Middle frontal gyrus (tissue), 1 donor: ENCODE results near the gene LTO1.

Experiments used
- DNase-seq: peaks from one replicate; pipeline ENCODE4 v3.0.0-alpha.2; 2015; ENCODE audit warnings: low spot score; ENCODE audit errors: extremely low spot score

The LTO1 gene

DNA sequence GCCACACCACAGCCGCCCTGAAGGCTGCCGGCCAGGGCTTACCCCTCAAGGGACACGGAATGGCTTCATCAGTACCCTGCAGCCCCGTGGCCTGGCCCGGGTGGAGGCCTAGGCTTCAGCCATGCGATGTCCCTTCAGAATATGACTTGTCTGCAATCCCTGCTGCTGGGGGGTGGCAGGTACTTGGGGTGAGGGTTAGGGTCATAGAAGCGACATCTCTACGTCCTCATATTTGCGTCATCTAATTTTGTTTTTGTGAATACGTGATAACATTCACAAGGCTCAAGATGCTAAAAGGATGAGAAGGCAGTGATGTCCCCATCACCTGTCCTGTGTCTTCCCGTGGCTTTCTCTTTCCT lies 27.8 kb downstream of the LTO1 start:
- no peak for DNase-seq

DNA sequence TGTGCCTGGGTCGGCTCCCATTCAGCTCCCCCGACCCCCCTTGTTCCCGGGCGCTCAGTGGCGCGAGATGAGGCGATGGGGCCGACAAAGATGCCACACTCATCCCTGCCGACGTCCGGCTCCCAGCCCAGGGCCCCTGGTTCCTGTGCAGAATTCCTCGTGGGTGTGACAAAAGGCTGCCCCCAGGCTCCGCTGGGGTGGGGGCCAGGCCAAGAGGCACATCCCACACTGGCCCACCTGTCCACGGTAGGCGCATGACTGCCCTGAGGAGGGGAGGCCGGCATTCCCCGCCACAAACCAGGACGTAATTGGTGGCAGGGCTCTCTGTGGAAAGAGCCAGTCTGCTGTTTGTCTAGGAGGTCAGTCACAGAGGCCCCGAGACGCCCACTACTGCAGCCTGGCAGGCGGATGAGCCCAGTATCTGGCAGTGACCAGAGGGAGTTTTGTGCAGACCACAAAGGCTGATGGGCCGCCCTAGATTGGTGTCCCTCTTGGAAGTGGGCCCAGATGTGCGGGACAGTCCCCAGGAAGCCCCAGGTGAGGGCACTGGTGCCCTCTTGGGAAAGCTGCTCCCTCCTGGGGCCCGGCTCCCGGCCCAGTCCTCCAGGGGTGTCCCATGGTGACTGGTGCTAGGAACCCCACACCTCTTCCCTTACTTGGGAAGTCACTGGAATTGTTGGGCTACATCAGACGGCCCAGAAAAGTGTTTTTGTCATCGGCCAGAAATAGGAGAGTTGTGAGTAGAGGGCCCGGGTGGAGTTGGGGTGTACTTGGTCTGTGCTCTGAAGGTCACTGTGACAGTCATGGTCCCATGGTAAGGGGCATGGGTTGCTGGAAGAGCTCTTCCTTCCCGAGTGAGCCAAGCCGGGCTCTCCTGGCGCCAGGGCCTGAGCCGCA lies 28.4 kb downstream of the LTO1 start:
- DNase-seq, result no peak

DNA sequence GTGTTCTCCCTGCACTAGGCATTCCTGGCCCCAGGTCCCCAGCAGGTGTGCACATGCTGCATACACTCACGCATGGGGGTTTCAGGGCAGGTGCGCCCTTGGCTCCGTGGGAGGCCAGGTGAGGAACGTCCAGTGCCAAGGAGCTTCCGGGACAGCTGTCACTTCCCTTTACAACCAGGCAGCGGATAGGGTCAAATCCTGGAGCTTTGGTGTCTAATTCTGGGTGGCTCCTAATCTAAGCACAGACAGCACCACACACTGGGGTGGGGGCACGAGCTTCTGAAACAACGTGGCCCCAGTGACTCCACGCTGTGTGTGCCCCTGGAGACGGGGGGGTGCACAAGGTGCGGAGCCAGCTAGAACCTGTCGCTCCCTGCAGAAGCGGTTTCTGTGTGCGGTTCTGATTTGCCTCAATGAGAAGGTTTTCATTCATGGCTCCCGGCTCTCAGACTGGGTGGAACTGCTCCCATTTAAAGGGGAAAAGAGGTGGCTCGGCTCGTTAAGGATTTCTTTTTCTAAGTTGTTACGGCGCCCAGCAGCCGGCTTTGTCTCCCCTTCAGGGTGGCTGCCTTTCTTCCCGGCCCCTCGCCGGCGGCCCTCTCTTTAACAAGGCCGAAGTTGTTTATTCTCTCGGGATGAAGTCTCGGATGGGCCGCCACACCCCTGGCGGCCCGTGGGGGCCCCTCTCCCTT lies 29.2 kb downstream of the LTO1 start:
- DNase-seq, result no peak

DNA sequence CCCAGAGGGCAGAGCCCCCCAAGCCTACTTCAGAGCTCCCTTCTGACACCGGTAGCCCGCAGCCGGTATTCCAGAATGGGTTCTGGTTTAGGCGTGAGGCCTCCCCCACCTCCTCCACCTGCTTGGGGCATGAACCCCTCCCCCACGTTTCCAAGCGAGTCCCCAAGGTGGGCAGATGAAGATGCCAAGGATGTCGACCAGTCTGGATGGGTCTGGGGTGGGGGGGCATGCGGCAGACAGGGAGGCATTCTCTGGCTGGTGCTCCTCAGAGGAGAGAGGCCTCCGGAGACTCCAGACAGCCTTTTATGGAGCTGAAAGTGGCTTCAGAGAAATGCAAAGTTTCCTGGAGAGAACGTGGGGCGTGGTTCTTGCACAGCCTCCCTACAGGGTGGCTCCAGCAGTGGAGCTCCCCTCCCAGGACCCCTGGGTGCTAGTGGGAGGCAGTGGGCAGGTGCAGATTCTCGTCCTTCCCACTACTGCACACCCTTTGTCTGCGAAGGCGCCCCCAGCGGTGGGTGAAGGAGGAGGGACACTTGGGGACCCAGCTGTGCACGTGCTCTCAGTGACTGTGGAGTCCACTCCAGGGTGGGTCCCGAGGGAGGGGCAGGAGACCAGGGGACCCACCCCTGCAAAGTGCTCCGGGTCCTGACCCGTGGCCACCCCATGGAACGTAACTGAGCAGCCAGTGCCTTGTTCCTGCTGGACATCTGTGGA lies 30.0 kb downstream of the LTO1 start:
- no peak for DNase-seq

DNA sequence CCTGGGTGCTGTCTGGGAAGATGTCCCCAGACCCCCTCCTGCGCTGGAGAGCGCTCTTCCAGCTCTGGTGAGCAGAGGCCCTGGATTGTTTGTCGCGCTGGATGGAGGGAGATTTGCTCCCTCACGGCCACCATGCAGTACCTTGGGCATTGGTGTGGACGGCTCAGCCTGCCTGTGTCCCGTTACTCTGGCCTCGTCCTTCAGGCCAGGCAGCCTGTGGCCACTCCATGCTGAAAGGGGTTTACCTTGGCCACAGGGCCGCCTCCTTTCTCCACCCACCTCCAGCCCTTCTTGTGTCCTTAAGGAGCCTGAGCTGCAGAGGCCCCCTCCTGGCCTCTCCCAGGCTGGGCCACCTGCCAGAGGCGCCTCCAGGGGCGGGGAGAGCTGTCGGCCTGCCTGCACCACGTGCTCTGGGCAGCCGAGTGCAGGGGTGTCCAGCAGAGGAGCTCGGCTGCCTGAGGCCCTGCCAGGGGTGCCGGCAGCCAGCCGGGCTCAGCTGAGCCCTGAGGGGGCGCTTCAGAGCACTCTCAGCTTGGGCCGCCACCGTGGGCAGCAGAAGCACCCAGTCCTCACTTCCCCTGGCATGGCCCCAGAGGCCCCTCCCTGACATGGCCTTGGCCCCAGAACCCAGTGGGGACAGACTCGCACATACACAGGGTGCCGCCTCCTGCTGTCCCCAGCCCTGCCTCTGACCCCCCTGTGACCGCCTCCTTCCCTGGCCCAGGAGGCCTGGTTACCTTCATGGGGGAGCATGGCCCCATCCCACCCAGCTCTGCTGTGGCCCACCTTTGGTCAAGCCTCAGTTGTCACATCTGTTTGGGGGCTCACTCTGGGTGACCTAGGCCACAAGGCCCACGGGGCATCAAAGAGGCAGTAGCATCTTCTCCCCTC lies 30.8 kb downstream of the LTO1 start:
- no peak for DNase-seq

DNA sequence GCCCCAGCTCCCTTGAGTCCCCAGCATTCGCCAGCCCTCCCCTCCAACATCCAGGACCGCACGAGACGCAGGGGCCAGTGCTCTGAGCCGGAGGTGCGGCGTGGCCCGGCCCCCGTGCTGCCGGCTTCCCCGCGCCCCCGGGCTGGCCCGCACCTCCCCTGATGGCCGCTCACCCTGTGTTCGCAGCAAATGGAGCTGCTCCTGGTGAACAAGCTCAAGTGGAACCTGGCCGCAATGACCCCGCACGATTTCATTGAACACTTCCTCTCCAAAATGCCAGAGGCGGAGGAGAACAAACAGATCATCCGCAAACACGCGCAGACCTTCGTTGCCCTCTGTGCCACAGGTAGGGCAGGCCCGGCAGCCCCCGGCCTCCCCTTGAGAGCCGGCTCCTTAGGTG lies 31.5 kb downstream of the LTO1 start:
- DNase-seq, result no peak

DNA sequence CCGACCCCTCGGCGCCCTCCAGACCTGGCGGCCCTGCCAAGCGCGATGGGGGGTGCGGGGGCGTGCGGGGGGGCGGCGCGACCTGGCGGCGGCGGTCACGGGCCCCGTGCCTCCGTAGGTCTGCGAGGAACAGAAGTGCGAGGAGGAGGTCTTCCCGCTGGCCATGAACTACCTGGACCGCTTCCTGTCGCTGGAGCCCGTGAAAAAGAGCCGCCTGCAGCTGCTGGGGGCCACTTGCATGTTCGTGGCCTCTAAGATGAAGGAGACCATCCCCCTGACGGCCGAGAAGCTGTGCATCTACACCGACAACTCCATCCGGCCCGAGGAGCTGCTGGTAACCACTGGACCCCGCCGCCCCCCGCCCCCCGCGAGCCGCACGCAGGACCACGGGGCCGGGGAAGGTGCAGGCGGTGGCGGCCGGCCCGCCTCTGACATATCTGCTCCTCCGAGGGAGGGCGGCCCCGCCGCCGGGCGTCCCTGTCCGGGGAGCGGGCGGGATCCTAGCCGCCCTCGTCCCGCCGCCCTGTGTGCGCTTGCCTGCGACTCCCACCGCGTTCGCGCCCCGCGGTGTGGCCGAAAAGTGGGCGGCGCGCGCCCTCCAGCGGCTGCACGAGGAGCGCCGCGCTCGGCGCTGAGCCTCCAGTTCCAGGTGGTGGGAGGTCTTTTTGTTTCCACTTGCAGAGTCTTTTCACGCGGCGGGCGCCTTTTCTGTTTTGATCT lies 32.1 kb downstream of the LTO1 start:
- DNase-seq, result peak; percentile 58

DNA sequence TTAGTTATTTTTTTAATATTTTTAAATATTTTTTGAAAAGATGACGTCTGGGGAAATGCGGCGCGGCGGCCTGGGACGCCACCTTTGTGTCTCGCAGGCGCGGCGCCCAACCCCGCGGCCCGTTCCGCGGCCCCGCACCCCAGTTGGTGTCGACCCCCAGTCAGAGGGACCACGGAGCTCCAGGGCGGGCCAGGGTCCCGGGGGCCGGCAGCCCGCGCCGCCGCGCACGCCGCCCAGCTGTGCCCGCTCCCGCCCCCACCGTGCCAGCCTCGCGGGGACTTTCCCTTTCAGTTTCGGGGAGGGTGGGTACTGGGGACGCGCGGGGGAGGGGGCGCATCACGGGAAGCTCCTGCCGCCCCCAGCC lies 32.6 kb downstream of the LTO1 start:
- DNase-seq, result no peak

DNA sequence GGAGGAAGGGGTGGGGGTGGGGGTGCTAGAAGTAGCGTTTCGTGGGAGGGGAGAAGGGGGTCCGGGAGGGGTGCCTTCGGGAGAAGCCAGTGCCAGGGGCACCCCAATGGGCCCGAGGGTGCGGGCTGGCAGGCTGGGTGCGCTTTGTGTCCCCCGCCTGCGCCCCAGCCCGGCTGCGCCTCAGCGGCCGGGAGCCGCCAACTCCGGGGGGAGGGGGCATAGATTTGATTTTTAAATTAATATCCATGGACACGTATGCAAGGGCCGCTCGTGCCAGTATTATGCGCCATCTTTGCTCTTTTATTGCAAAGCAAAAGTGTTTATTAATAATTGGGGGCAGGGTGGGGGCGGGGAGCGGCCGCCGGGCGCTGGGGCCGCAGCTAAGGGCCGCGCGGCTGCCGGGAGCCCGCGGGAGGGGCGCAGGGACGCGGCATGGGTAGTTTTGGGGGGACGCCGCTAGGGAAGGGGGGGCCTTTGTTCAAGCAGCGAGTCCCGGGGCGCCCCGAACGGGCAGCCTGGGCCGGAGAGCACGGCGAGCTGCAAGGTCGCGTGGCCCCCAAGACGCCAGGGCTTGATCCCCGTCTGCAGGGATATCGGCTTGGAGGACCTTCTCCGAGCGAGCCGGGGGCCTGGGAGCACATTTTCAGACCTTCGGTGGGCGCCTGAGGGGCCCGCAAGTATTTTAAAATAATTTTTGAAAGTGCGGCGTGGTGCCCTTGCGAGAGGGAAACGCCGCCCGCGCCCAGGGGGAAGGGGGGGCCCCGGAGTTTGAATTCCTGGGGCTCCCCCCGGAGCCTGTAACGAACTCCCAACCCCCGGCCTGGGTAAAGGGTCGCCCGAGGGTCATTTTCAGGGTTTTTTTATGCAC lies 33.2 kb downstream of the LTO1 start:
- DNase-seq, result no peak

DNA sequence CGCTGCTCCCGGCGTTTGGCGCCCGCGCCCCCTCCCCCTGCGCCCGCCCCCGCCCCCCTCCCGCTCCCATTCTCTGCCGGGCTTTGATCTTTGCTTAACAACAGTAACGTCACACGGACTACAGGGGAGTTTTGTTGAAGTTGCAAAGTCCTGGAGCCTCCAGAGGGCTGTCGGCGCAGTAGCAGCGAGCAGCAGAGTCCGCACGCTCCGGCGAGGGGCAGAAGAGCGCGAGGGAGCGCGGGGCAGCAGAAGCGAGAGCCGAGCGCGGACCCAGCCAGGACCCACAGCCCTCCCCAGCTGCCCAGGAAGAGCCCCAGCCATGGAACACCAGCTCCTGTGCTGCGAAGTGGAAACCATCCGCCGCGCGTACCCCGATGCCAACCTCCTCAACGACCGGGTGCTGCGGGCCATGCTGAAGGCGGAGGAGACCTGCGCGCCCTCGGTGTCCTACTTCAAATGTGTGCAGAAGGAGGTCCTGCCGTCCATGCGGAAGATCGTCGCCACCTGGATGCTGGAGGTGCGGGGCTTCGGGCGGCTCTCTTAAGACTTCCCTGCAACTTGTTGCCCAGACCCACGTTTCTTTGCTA lies 34.1 kb downstream of the LTO1 start, which contains the start of gene CCND1:
Gene CCND1 (plus strand): TSS at position 162 of the 587 bp plus-strand sequence. CDS start 158 bp downstream, at position 320.
- no peak for DNase-seq

DNA sequence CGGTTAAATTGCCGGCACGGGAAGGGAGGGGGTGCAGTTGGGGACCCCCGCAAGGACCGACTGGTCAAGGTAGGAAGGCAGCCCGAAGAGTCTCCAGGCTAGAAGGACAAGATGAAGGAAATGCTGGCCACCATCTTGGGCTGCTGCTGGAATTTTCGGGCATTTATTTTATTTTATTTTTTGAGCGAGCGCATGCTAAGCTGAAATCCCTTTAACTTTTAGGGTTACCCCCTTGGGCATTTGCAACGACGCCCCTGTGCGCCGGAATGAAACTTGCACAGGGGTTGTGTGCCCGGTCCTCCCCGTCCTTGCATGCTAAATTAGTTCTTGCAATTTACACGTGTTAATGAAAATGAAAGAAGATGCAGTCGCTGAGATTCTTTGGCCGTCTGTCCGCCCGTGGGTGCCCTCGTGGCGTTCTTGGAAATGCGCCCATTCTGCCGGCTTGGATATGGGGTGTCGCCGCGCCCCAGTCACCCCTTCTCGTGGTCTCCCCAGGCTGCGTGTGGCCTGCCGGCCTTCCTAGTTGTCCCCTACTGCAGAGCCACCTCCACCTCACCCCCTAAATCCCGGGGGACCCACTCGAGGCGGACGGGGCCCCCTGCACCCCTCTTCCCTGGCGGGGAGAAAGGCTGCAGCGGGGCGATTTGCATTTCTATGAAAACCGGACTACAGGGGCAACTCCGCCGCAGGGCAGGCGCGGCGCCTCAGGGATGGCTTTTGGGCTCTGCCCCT lies 34.7 kb downstream of the LTO1 start:
- DNase-seq, result no peak

DNA sequence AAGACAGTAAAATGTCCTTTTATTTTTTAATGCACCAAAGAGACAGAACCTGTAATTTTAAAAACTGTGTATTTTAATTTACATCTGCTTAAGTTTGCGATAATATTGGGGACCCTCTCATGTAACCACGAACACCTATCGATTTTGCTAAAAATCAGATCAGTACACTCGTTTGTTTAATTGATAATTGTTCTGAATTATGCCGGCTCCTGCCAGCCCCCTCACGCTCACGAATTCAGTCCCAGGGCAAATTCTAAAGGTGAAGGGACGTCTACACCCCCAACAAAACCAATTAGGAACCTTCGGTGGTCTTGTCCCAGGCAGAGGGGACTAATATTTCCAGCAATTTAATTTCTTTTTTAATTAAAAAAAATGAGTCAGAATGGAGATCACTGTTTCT lies 35.3 kb downstream of the LTO1 start:
- DNase-seq, result no peak

DNA sequence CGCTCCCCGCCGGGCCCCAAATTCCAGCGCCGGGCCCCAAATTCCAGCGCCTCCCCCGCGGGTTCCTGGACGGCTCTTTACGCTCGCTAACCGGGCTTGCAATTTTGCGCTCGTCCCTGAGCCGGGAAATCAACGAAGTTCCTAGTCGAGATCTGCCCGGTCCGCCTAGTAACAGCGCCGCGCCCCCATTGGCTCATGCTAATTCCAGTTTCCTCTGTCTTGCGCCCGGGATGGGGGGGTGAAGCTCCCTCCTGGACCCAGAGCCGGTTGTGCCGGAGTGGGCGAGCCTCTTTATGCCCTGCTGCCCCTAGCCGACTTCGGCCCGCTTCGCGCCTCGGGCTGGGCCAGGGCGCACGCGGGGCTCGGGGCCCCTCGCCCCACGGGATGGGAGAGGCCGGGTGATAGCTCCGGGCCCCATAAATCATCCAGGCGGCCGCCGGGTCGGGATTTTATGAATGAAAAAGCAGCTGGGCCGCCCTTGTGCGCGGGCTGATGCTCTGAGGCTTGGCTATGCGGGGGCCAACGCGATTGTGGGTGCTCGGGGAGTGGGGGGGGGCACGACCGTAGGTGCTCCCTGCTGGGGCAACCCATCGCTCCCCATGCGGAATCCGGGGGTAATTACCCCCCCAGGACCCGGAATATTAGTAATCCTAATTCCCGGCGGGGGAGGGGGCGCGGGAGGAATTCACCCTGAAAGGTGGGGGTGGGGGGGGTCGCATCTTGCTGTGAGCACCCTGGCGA lies 36.0 kb downstream of the LTO1 start:
- peak; percentile 59 for DNase-seq

DNA sequence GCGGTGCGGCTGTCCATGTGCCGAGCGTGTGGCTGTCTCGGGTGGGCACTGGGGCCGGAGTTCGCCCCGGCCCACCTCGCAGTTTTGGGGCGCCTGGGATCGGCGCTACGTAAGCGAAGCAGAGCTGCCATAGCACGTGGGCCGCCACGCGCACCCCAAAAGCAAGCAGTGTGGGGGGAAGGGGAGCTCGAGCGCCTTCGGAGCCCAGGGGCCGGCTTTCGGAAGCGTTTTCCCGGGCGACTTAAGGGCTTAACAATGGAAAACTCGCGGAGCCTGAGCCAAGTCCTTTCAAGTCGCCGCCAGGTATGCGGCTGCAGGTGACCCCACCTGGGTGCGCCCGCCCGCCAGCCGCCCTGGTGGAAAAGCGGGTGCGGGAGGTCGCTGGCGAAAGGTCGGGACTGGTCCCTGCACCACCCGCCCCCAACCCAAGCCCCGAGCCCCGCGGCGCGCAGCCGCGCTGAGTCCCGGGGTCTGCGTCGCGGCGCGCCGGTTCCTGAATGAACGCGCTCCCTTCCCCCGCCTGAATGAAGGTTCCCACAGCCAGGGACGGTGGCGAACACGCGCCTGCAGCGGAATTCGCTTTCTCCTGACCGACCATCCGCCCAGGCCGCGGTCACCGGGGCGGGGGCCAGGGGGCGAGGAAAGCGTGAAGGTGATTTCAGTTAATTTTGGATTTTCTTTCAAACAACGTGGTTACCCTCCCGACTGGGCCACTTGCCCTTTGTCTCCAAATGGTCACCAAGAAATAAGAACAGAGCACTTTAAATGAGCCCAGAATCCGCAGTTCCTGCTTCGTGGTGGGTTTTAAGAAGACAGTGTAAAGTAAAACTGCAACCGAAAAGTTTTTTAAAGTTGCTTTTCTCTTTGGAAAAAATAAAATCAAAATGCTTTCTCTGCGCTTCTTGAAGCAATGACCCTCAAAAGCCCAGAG lies 36.9 kb downstream of the LTO1 start:
- no peak for DNase-seq

DNA sequence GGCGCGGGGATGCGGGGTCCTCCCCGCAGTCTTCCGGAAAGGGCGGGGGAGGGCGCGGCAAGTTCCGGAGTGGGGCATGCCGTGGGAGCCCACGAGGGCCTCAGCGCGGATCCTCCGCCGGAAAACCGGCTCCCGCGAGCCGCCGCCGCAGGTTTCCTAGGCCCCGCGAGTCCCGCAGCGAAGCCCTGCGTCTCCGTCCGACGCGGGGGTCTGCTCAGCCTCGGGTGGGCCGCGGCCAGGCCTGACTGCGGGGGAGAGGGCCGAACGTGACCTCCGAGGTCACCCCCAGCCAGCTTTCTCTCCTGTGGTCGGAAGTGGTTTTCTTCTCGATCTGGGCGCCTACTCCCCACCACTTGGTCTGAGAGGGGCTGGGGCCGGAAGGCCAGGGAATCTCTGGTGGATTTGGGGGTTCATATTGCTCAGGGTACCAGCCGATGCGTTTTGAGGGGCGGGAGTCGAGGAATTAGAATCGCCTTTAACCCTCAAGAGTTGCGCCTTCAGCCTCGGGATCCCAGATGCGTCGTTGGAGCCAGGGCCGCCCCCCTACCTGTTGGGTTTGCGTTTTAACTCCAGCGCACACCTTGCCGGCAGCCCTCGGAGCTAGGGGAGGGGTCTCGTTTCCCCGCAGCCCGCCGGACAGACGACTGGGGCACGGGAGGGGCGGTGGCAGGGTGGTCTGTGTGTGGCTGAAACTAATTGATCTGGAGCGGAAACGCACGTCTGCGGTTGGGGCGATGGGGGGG lies 37.8 kb downstream of the LTO1 start:
- DNase-seq, result no peak
